ENCODE data around the gene COQ4.

DNA sequence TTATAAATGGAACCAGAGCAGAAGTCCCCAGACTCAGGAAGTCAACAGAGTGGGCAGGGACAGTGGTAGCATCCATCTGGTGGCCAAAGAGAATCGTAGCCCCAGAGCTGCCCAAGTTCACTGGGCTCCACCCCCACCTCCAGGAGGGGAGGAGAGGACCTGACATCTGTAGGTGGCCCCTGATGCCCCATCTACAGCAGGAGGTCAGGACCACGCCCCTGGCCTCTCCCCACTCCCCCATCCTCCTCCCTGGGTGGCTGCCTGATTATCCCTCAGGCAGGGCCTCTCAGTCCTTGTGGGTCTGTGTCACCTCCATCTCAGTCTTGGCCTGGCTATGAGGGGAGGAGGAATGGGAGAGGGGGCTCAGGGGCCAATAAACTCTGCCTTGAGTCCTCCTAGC lies 38.2 kb downstream of the COQ4 start:
- no peak for TF ChIP-seq POLR2A (IDR thresholded peaks at IDR 0.05)
- TF ChIP-seq, protein P1, sequence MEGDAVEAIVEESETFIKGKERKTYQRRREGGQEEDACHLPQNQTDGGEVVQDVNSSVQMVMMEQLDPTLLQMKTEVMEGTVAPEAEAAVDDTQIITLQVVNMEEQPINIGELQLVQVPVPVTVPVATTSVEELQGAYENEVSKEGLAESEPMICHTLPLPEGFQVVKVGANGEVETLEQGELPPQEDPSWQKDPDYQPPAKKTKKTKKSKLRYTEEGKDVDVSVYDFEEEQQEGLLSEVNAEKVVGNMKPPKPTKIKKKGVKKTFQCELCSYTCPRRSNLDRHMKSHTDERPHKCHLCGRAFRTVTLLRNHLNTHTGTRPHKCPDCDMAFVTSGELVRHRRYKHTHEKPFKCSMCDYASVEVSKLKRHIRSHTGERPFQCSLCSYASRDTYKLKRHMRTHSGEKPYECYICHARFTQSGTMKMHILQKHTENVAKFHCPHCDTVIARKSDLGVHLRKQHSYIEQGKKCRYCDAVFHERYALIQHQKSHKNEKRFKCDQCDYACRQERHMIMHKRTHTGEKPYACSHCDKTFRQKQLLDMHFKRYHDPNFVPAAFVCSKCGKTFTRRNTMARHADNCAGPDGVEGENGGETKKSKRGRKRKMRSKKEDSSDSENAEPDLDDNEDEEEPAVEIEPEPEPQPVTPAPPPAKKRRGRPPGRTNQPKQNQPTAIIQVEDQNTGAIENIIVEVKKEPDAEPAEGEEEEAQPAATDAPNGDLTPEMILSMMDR (IDR thresholded peaks at IDR 0.05 in 4 of 5, conservative IDR thresholded peaks at IDR 0.05 in 1 of 5), result no peak
